HG03520 (cell line): ENCODE results near the gene ZNF302.

Source experiments
- ATAC-seq: cut with Tn5 transposase; IDR thresholded peaks from one replicate; pipeline ENCODE4 v1.9.1; 2021; ENCODE audit warnings: mild to moderate bottlenecking, moderate library complexity; ENCODE audit not compliant: unreplicated experiment

ZNF302 gene

DNA sequence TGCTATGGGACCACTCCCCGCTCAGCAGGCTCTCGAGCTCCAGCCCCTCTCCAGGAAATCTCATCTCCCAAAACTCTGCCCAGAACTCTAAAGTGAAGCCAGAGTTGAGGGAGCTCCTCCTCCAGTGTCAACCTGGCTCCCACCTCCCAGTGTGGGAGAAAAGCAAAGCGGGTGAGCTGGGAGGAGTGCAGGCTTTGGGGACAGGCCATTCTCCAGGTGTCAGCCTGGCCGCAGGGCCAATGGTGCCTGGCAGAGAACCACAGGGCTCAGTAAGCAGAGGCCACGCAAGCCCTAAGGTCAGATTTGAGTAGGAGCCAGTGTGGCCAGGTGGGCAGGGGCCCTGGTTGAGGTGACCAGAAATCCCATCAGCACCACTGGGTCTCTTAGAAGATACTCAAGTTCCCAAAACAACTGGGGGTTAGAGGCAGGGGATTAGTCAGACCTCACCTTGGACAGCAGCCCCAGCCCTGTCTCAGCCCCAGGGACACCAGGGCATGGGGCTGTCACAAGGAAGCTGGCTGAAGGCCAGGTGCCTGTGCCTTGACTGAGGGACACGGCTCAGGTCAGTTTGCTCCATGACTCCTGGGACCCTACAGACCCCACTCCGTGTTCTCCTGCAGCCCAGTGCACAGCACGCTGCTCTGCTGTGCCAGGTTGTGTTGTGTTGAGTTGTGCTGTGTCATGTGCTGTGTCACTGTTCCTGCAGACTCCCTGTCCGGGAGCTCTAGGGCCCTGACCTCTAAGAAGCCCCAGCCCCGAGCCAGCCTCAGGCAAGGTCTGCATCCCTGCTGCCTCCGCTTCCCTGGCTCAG, 53.7 kb downstream of the ZNF302 start:
- no peak for ATAC-seq

DNA sequence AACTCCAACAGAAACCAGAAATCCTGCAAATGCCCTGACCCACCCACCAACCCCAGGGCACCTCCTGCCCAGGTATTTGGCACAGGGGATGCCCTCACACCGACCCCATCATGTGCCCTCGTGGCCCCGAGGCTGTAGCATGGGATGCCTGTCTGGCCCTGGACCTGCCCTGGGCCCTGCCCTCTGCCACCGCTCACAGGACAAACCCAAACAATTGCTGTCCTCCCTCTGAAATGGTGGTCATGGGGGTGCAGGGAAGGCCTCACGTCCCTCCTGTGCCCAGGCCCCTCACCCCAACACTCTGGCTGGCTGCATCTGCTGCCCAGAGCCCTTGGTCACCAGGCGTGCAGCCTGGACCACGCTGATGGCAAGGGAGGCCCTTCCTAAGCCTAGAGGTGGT, 54.5 kb downstream of the ZNF302 start:
- no peak for ATAC-seq

DNA sequence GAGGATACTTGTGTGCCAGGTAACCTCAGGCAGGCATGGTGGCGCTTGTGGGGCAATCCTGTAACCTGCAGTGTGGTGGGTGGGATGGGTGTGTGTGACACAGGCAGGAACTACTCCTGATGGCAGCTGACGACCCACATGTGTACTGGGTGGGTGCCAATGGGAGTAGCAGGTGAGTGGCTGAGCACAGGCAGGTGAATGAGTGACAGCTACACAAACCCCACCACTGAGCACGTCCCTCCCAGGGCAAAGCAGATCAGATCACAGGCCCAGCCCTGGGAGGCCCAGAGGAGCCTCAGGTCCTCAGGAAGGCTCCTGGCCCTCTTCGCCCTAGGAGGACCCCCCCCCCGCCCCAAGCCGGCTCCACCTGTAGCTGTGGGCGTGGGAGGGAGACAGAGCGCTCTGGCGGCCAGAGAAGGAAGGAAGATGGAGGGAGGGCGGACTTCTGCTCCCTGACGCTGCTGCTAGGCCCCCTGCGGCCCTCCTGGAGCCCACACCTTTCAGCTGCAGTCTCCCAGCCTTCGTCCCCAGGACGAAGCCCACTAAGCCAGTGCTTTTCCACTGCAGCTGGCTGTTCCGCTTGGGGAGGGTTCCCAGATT, 55.2 kb downstream of the ZNF302 start:
- no peak for ATAC-seq

DNA sequence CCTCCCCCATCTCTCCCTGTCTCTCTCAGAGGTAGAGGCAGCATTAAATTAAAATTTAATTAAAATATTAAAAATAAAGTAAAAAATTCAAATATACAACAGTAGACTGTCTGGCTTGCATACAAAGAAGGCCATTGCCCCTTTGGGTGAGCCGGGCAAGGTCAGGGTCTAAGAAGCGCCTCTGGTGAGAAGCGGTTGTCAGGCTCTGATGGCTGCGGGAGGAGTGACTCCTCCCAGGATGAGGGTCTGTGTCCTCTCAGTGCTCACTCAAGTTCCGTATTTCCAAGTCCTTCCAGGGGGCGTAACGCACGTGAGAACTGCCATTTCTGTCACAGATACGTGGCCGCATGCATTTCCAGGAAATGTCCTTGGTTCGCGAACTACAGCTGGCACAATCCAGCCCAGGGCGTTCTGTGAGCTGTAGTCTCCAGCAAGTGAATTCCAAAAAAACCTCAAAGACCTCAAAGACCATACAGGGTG, 55.8 kb downstream of the ZNF302 start:
- ATAC-seq = peak; percentile 18

DNA sequence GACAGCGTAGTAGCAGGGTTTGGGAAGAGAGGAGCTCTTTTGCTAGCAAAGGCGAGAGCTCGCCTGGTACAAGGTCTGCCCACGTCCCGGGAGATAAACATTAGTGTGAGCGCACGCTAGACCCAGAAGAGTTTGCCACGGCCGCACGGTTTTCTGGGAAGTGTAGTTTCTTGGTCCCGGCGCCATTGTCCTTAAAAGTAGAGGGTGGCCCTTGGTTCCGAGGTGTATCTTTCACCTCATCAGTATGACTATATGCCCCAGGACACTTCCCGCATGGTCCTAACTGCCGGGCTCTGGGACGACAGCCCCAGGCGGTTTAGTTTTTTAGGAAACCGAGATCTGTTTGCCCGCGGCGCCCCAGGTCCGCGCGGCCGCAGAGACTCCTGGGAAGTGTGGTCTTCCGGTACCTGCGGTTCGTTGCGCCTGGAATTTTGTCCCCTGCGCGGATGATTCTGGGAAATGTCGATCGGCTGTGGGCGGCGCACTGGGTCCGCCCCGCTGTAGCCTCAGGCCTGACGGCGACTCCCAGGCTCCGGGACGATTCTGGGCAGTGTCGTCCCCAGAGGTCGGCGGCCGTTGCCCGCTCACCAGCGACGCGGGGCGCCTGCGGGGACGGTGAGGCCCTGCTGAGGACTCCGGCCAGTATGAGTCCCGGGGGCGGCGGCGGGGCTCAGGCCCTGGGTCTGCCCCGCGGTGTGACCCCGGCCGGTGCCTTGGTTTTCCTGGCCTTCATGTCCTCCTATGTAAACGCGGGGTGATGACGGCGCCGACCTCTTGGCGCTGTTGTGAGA, 56.5 kb downstream of the ZNF302 start, which contains the start of gene ZNF181:
Gene ZNF181, plus strand, starts transcription at position 498 of the 791 bp plus-strand sequence. CDS start 795 bp downstream, outside the sequence.
- peak; percentile 67 for ATAC-seq

DNA sequence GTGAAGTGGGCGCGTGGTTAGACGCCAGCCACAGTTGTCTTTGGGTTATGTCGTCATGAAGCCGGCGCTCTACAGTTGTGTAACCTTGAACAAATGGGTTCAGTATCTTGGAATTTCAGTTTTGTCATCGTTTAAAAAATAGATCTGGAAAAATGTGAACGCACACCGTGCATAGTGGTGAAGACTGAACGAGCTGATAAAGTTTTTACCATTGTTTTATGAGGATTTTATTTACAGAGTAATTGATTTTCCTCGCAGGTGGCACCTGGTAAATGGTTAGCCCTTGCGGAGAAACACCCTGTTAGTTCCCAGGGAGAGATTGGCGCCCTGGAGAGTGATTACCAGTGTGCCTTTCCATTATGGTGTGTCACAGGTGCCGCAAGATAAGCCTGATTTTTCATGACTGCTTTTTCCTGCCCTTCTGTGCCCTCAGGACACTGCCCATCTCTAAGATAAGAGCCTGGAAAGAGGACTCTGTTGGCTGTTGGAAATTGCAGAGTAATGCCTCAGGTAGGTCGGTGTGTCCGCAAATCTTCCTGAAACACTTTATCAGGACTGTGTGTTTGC, 57.1 kb downstream of the ZNF302 start:
- ATAC-seq = no peak
